Panc1 (cell line): Measurements from ENCODE around the gene PHF19. TPM values are rescaled to one million over a fixed set of nuclear protein-coding genes. Genes with fewer than 3 reads are reported as not detected.

Experiments used
- ATAC-seq: fragments of 200-7000 bp; cut with Tn5 transposase; 2 replicates; pipeline ENCODE4 v1.9.1; 2020; ENCODE audit warnings: mild to moderate bottlenecking, moderate library complexity
- BruUV-seq: library from RNA; stranded (reverse); fragments of 400-500 nt; replicated peaks from 2 replicates; lab custom pipeline; 2021; lab: Mats Ljungman, UMichigan
- CTCF ChIA-PET: fragments of 300-600 bp; sonication (Branson Sonifier 250); formaldehyde crosslinking; loops from one replicate; lab custom pipeline; 2022; ENCODE audit warnings: antibody characterized with exemption; lab: Charles Lee
- POLR2A ChIA-PET: fragments of 300-600 bp; sonication (Branson Sonifier 250); formaldehyde crosslinking; loops from one replicate; lab custom pipeline; 2022; ENCODE audit warnings: antibody characterized with exemption; lab: Charles Lee
- DNase-seq: peaks from one replicate; pipeline ENCODE4 v3.0.0-alpha.2; 2010; ENCODE audit warnings: low read depth, low spot score
- H3K27ac ChIP-seq: 2 replicates; pipeline ENCODE4 v1.5.1; 2011; ENCODE audit warnings: mild to moderate bottlenecking, low read length, inconsistent platforms
- H3K27me3 ChIP-seq: fragments of 200-500 bp; sonication (Bioruptor generic); 2 replicates; pipeline ENCODE4 v1.6.0; 2014; ENCODE audit warnings: low read length, inconsistent platforms; ENCODE audit not compliant: control insufficient read depth, insufficient read depth
- H3K36me3 ChIP-seq: fragments of 200-500 bp; sonication (Bioruptor generic); 2 replicates; pipeline ENCODE4 v1.5.1; 2014; ENCODE audit warnings: inconsistent platforms, mild to moderate bottlenecking, low read length, moderate library complexity; ENCODE audit not compliant: control insufficient read depth, insufficient read depth
- H3K4me1 ChIP-seq: 2 replicates; pipeline ENCODE4 v1.5.1; 2011; ENCODE audit warnings: inconsistent platforms, mild to moderate bottlenecking, low read length, moderate library complexity; ENCODE audit not compliant: control insufficient read depth, insufficient read depth
- H3K4me3 ChIP-seq, 2 experiments: 2 replicates each; pipeline ENCODE4 v1.5.1; 2011 to 2012; ENCODE audit warnings: low read depth in 2 of 2, low read length in 2 of 2, mild to moderate bottlenecking in 2 of 2, inconsistent platforms in 1 of 2, moderate library complexity in 1 of 2
- H3K9me3 ChIP-seq: fragments of 200-500 bp; sonication (Bioruptor generic); 2 replicates; pipeline ENCODE4 v1.5.1; 2014; ENCODE audit warnings: low read depth, mild to moderate bottlenecking, inconsistent platforms, low read length, moderate library complexity; ENCODE audit not compliant: control insufficient read depth, insufficient read depth
- CTCF ChIP-seq: fragments of 450-650 bp; IDR thresholded peaks from 2 replicates; pipeline ENCODE4 v1.5.1; 2017; ENCODE audit warnings: mild to moderate bottlenecking
- POLR2AphosphoS5 ChIP-seq: IDR thresholded peaks from 2 replicates; pipeline ENCODE4 v1.6.1; 2012; ENCODE audit warnings: mild to moderate bottlenecking, low read depth, low read length, moderate library complexity
- REST ChIP-seq, 2 experiments: IDR thresholded peaks; 2 replicates each; pipeline ENCODE4 v1.6.1; 2011 to 2012; ENCODE audit warnings: low read depth in 2 of 2, control low read depth in 1 of 2, low read length in 1 of 2, mild to moderate bottlenecking in 1 of 2, moderate library complexity in 1 of 2; ENCODE audit not compliant: insufficient read depth in 1 of 2
- SIN3A ChIP-seq: IDR thresholded peaks from 2 replicates; pipeline ENCODE4 v1.6.1; 2012; ENCODE audit warnings: low read depth, mild to moderate bottlenecking, low read length, moderate library complexity, borderline replicate concordance; ENCODE audit not compliant: insufficient read depth
- TCF7L2 ChIP-seq: IDR thresholded peaks from 2 replicates; pipeline ENCODE4 v1.6.1; 2011; ENCODE audit warnings: mild to moderate bottlenecking, low read depth, low read length, inconsistent platforms
- in situ Hi-C: cut with HindIII; loops from 2 replicates; pipeline ENCODE4 v1.10.0; 2016; ENCODE audit warnings: low sequenced_read_pairs, low pct_unique_long_range_greater_than_20kb
- intact Hi-C: fragments of 100-400 bp; cut with micrococcal nuclease; formaldehyde crosslinking; loops from one replicate; pipeline ENCODE4 v1.10.0; 2022; ENCODE audit not compliant: unreplicated experiment
- total RNA-seq: library from RNA; stranded (reverse); gene quantifications from one replicate; pipeline ENCODE4 v1.2.1, GENCODE V29; 2021; ENCODE audit not compliant: unreplicated experiment

PHF19 gene
- total RNA-seq, 1 experiment from 2014 or later = 91.1 TPM

- H3K27me3 ChIP-seq = no peaks in the 10 kb centered on the region
- no TSS peak for BruUV-seq
- in situ Hi-C loops (no loop called here), intact Hi-C loops (no loop called here)
- peaks cover 3% of the 10 kb centered on the region; the same call in 1 of the 2 replicates for H3K36me3 ChIP-seq
- no peak for DNase-seq
- H3K4me3 ChIP-seq = peak overlapping the region; percentile 34 to 50
- POLR2A ChIA-PET = no interaction called here
- ATAC-seq = no peak
- H3K9me3 ChIP-seq = no peaks in the 10 kb centered on the region
- no peak for TF ChIP-seq TCF7L2
- peak; percentile 54 for TF ChIP-seq CTCF
- CTCF ChIA-PET = interaction anchor here (1.0 kb wide), 1 partner anchor 116 kb away, joined by 5 read pairs; no protein-coding TSS in a partner anchor
- H3K4me1 ChIP-seq = peaks cover 27% of the 10 kb centered on the region
- H3K27ac ChIP-seq = peak overlapping the region; percentile 76
Observed at GRCh38 chr9:120869360-120869687, 7.7 kb downstream of the PHF19 start.

GRCh38 chr9:120868676-120869359 is 8.2 kb downstream of the PHF19 start:
- Histone ChIP-seq H3K9me3 (no peaks in the 10 kb centered on the region), H3K4me3 (peak overlapping the region; percentile 34 to 50), H3K27ac (peak overlapping the region; percentile 76), H3K4me1 (peaks cover 22% of the 10 kb centered on the region), H3K36me3 (peaks cover 5% of the 10 kb centered on the region; the same call in 1 of the 2 replicates), H3K27me3 (no peaks in the 10 kb centered on the region)
- TF ChIP-seq CTCF (peak; percentile 77), POLR2AphosphoS5 (peak; percentile 46), SIN3A (no peak)
- DNase-seq (no peak), ATAC-seq (peak; percentile 92)
- intact Hi-C loops = no loop called here
- in situ Hi-C loops = no loop called here
- ChIA-PET POLR2A (no interaction called here), CTCF (interaction anchor here (1.0 kb wide), 1 partner anchor 115 kb away, joined by 5 read pairs; no protein-coding TSS in a partner anchor)
- no TSS peak for BruUV-seq

GRCh38 chr9:120868339-120868675 is 8.7 kb downstream of the PHF19 start:
- Histone ChIP-seq H3K36me3 (peaks cover 5% of the 10 kb centered on the region; the same call in 1 of the 2 replicates), H3K27me3 (no peaks in the 10 kb centered on the region), H3K4me3 (peak overlapping the region; percentile 26 to 48), H3K9me3 (no peaks in the 10 kb centered on the region), H3K4me1 (peaks cover 17% of the 10 kb centered on the region), H3K27ac (peak overlapping the region; percentile 74)
- DNase-seq = no peak
- no peak for ATAC-seq
- in situ Hi-C loops = no loop called here
- TF ChIP-seq POLR2AphosphoS5 = no peak
- no peak for TF ChIP-seq TCF7L2
- no peak for TF ChIP-seq REST (IDR thresholded peaks at IDR 0.05; ENCODE audit: insufficient read depth in 1 of 2, low read depth in 2 of 2, low read length in 1 of 2)
- TF ChIP-seq SIN3A = 0 out of 2 replicates have a peak, but pooled peaks have one; percentile 45
- no peak for TF ChIP-seq CTCF
- BruUV-seq = no TSS peak
- ChIA-PET CTCF (interaction anchor here (1.0 kb wide), 1 partner anchor 115 kb away, joined by 5 read pairs; no protein-coding TSS in a partner anchor), POLR2A (no interaction called here)
- intact Hi-C loops = no loop called here
